DOHH2 (cell line): ENCODE results near the gene CCDC91.

Experiments used
- CTCF ChIP-seq: fragments of 200-600 bp; sonication (generic); IDR thresholded peaks from one replicate; pipeline ENCODE4 v1.5.1; 2014; ENCODE audit warnings: antibody characterized with exemption, mild to moderate bottlenecking, low read depth, low read length; ENCODE audit not compliant: poor library complexity, severe bottlenecking
- EZH2phosphoT487 ChIP-seq: fragments of 200-600 bp; sonication (generic); IDR thresholded peaks from 2 replicates; pipeline ENCODE4 v1.6.1; 2017; ENCODE audit warnings: borderline replicate concordance, mild to moderate bottlenecking, antibody characterized with exemption, low read length, moderate library complexity, mixed read lengths

- TF ChIP-seq CTCF = no peak
- no peak for TF ChIP-seq EZH2phosphoT487
Measured at GRCh38 chr12:28383368-28383767, 193.1 kb downstream of the CCDC91 start.
